Colonic mucosa (tissue), 4 donors: Measurements from ENCODE around the gene EDDM3A. TPM values are rescaled to one million over a fixed set of nuclear protein-coding genes. Genes with fewer than 3 reads are reported as not detected.
A peak's percentile ranks its signal among the peaks of the same experiment; 100 is the strongest.

Source experiments
- DNase-seq: peaks from one replicate; pipeline ENCODE4 v3.0.0-alpha.2; 2020
- H3K27ac ChIP-seq: fragments of 200-600 bp; one replicate; pipeline ENCODE4 v1.8.0; 2021
- H3K27me3 ChIP-seq: fragments of 200-600 bp; one replicate; pipeline ENCODE4 v1.8.0; 2021
- H3K36me3 ChIP-seq: fragments of 200-600 bp; one replicate; pipeline ENCODE4 v1.8.0; 2021
- H3K4me1 ChIP-seq: fragments of 200-600 bp; one replicate; pipeline ENCODE4 v1.8.0; 2021; ENCODE audit warnings: mild to moderate bottlenecking
- H3K4me3 ChIP-seq: fragments of 200-600 bp; one replicate; pipeline ENCODE4 v1.8.0; 2021
- H3K9ac ChIP-seq, 2 donors: one replicate each; pipeline ENCODE4 v1.7.0; 2013; ENCODE audit warnings: control low read depth in 2 of 2, low read depth in 2 of 2, low read length in 2 of 2
- H3K9me3 ChIP-seq: fragments of 200-600 bp; one replicate; pipeline ENCODE4 v1.8.0; 2021
- CTCF ChIP-seq: fragments of 200-600 bp; IDR thresholded peaks from one replicate; pipeline ENCODE4 v1.8.0; 2022; ENCODE audit warnings: antibody characterized with exemption, mild to moderate bottlenecking
- intact Hi-C: fragments of 100-400 bp; cut with DNase I; formaldehyde crosslinking; loops from one replicate; pipeline ENCODE4 v1.14.1; 2022
- total RNA-seq, 2 donors: library from RNA; stranded (reverse); fragmentation: NEBNext Ultra II Directional in 1 of 2; extraction: Animal tissue kit (Norgen Biotek cat#: 25700) in 1 of 2; gene quantifications; one replicate each; pipeline ENCODE4 v1.2.1, GENCODE V29; 2021
- donor health status: healthy.
- donor health status: DM: no; HTN: no; CAD: no.
- donor health status: DM: no; HTN: no; CAD: no.

Gene EDDM3A
- total RNA-seq, result not detected

GRCh38 chr14:20745571-20746358, at the start of gene EDDM3A:
EDDM3A (plus strand) TSS chr14:20745887; CDS start chr14:20747581, 1,694 bp downstream.
- Histone ChIP-seq H3K9ac (no peak within 1 kb of the TSS), H3K9me3 (no peaks in the 10 kb centered on the region), H3K36me3 (no peaks in the 10 kb centered on the region), H3K27ac (no peak within 1 kb of the TSS), H3K4me1 (no peaks in the 10 kb centered on the region), H3K27me3 (no peaks in the 10 kb centered on the region), H3K4me3 (no peak within 1 kb of the TSS)
- no peak for DNase-seq
- TF ChIP-seq CTCF, result no peak
- intact Hi-C loops, result no loop called here

- H3K36me3 ChIP-seq, result no peaks in the 10 kb centered on the region
- H3K4me3 ChIP-seq, result no peak overlapping the region
- intact Hi-C loops, result loop anchor here (5.0 to 10.0 kb wide), 3 partner anchors 161 to 278 kb away; no protein-coding TSS in a partner anchor
- DNase-seq, result no peak
- H3K27me3 ChIP-seq, result no peaks in the 10 kb centered on the region
- no peak overlapping the region for H3K27ac ChIP-seq
- no peak for TF ChIP-seq CTCF
- no peaks in the 10 kb centered on the region for H3K4me1 ChIP-seq
- H3K9me3 ChIP-seq, result no peaks in the 10 kb centered on the region
- H3K9ac ChIP-seq, result no peak overlapping the region
Measured at GRCh38 chr14:20696764-20697163, 48.9 kb upstream of the EDDM3A start.

GRCh38 chr14:20697273-20698017, 48.2 kb upstream of the EDDM3A start:
- H3K9me3 ChIP-seq, result no peaks in the 10 kb centered on the region
- no peaks in the 10 kb centered on the region for H3K4me1 ChIP-seq
- TF ChIP-seq CTCF, result peak; percentile 62
- no peaks in the 10 kb centered on the region for H3K27me3 ChIP-seq
- DNase-seq, result peak; percentile 80
- no peak overlapping the region for H3K9ac ChIP-seq
- no peak overlapping the region for H3K4me3 ChIP-seq
- intact Hi-C loops, result loop anchor here (5.0 to 10.0 kb wide), 3 partner anchors 160 to 277 kb away; no protein-coding TSS in a partner anchor
- H3K27ac ChIP-seq, result no peak overlapping the region
- no peaks in the 10 kb centered on the region for H3K36me3 ChIP-seq

- Histone ChIP-seq H3K36me3 (no peaks in the 10 kb centered on the region), H3K27me3 (no peaks in the 10 kb centered on the region), H3K9me3 (no peaks in the 10 kb centered on the region), H3K9ac (no peak overlapping the region), H3K27ac (no peak overlapping the region), H3K4me1 (no peaks in the 10 kb centered on the region), H3K4me3 (no peak overlapping the region)
- no peak for TF ChIP-seq CTCF
- no peak for DNase-seq
- intact Hi-C loops, result loop anchor here (5.0 to 10.0 kb wide), 3 partner anchors 159 to 277 kb away; no protein-coding TSS in a partner anchor
Measured at GRCh38 chr14:20698018-20698329, 47.7 kb upstream of the EDDM3A start.

- Histone ChIP-seq H3K9me3 (no peaks in the 10 kb centered on the region), H3K4me1 (no peaks in the 10 kb centered on the region), H3K9ac (no peak overlapping the region), H3K27ac (no peak overlapping the region), H3K36me3 (no peaks in the 10 kb centered on the region), H3K27me3 (no peaks in the 10 kb centered on the region), H3K4me3 (no peak overlapping the region)
- intact Hi-C loops, result loop anchor here (5.0 to 10.0 kb wide), 3 partner anchors 158 to 276 kb away; no protein-coding TSS in a partner anchor
- no peak for TF ChIP-seq CTCF
- no peak for DNase-seq
Measured at GRCh38 chr14:20698934-20699333, 46.8 kb upstream of the EDDM3A start.
